IMR-90 (cell line): Measurements from ENCODE around the gene ARHGEF3. TPM values are rescaled to one million over a fixed set of nuclear protein-coding genes. Genes with fewer than 3 reads are reported as not detected.

Experiments
- ATAC-seq: fragments of 200-7000 bp; cut with Tn5 transposase; 2 replicates; pipeline ENCODE4 v1.9.1; 2020; ENCODE audit warnings: low read depth, mild to moderate bottlenecking, moderate library complexity
- BruUV-seq: library from RNA; stranded (reverse); fragments of 400-500 nt; replicated peaks from 2 replicates; lab custom pipeline; 2021; lab: Mats Ljungman, UMichigan
- CTCF ChIA-PET: fragments of 300-600 bp; formaldehyde crosslinking; extraction: SDS; loops from one replicate; lab custom pipeline; 2021; ENCODE audit warnings: antibody characterized with exemption; lab: Yijun Ruan, JAX
- POLR2A ChIA-PET: fragments of 300-600 bp; sonication (Branson Sonifier 250); formaldehyde crosslinking; loops from one replicate; lab custom pipeline; 2022; ENCODE audit warnings: antibody characterized with exemption; ENCODE audit not compliant: unreplicated experiment; lab: Charles Lee
- DNase-seq: peaks from one replicate; pipeline ENCODE4 v3.0.0; 2013
- H2AFZ ChIP-seq: replicated peaks from 2 replicates; pipeline ENCODE3; 2013; ENCODE audit warnings: low read length, mild to moderate bottlenecking; ENCODE audit not compliant: poor library complexity
- H2AK5ac ChIP-seq: 2 replicates; pipeline ENCODE4 v1.6.1; 2013; ENCODE audit warnings: low read depth, low read length, inconsistent platforms
- H2AK9ac ChIP-seq: replicated peaks from 2 replicates; pipeline ENCODE3; 2013; ENCODE audit warnings: mild to moderate bottlenecking, low read depth, low read length, moderate library complexity; ENCODE audit not compliant: poor library complexity
- H2BK120ac ChIP-seq: 2 replicates; pipeline ENCODE4 v1.6.1; 2013; ENCODE audit warnings: low read depth, low read length, inconsistent platforms
- H2BK15ac ChIP-seq: 3 replicates; pipeline ENCODE4 v1.6.1; 2013; ENCODE audit warnings: low read depth, low read length, inconsistent platforms
- H2BK20ac ChIP-seq: 2 replicates; pipeline ENCODE4 v1.6.1; 2013; ENCODE audit warnings: low read depth, mild to moderate bottlenecking, inconsistent platforms, low read length, moderate library complexity
- H2BK5ac ChIP-seq: 2 replicates; pipeline ENCODE4 v1.6.1; 2013; ENCODE audit warnings: mild to moderate bottlenecking, low read depth, low read length, inconsistent platforms; ENCODE audit not compliant: poor library complexity, severe bottlenecking
- H3K14ac ChIP-seq: replicated peaks from 2 replicates; pipeline ENCODE4 v1.6.1; 2013; ENCODE audit warnings: low read depth, low read length, inconsistent platforms
- H3K18ac ChIP-seq: 2 replicates; pipeline ENCODE4 v1.6.1; 2013; ENCODE audit warnings: low read depth, low read length, control low read depth
- H3K23ac ChIP-seq: 2 replicates; pipeline ENCODE4 v1.6.1; 2013; ENCODE audit warnings: low read depth, low read length, inconsistent platforms
- H3K27ac ChIP-seq: 2 replicates; pipeline ENCODE4 v1.5.1; 2013; ENCODE audit warnings: mild to moderate bottlenecking, control low read depth, low read length; ENCODE audit not compliant: insufficient read depth
- H3K27me3 ChIP-seq: 2 replicates; pipeline ENCODE4 v1.6.1; 2013; ENCODE audit warnings: low read length; ENCODE audit not compliant: control insufficient read depth, insufficient read depth
- H3K36me3 ChIP-seq: 2 replicates; pipeline ENCODE4 v1.6.1; 2013; ENCODE audit warnings: low read length, mixed read lengths; ENCODE audit not compliant: control insufficient read depth, insufficient read depth
- H3K4ac ChIP-seq: 2 replicates; pipeline ENCODE4 v1.6.1; 2013; ENCODE audit warnings: low read depth, low read length, inconsistent platforms
- H3K4me1 ChIP-seq: 2 replicates; pipeline ENCODE4 v1.6.1; 2013; ENCODE audit warnings: low read length, mixed read lengths; ENCODE audit not compliant: control insufficient read depth, insufficient read depth
- H3K4me2 ChIP-seq: 2 replicates; pipeline ENCODE4 v1.6.1; 2013; ENCODE audit warnings: low read depth, mild to moderate bottlenecking, control low read depth, low read length, moderate library complexity
- H3K4me3 ChIP-seq: 2 replicates; pipeline ENCODE4 v1.5.1; 2013; ENCODE audit warnings: low read depth, mild to moderate bottlenecking, control low read depth, low read length, moderate library complexity; ENCODE audit not compliant: insufficient read depth
- H3K56ac ChIP-seq: 2 replicates; pipeline ENCODE4 v1.6.1; 2013; ENCODE audit warnings: low read length, inconsistent platforms; ENCODE audit not compliant: insufficient read depth; ENCODE audit errors: extremely low read depth
- H3K79me1 ChIP-seq, 2 experiments: 2 replicates each; pipeline ENCODE4 v1.6.1; 2013; ENCODE audit warnings: low read length in 2 of 2, inconsistent platforms in 1 of 2, low read depth in 1 of 2
- H3K9ac ChIP-seq: 2 replicates; pipeline ENCODE4 v1.6.1; 2013; ENCODE audit warnings: low read depth, low read length, control low read depth
- H3K9me1 ChIP-seq: 2 replicates; pipeline ENCODE4 v1.6.1; 2013; ENCODE audit warnings: low read length, inconsistent platforms; ENCODE audit not compliant: insufficient read depth
- H3K9me3 ChIP-seq: 2 replicates; pipeline ENCODE4 v1.6.1; 2013; ENCODE audit warnings: low read length; ENCODE audit not compliant: control insufficient read depth, insufficient read depth
- H4K20me1 ChIP-seq: 2 replicates; pipeline ENCODE4 v1.6.1; 2013; ENCODE audit warnings: low read length, inconsistent platforms; ENCODE audit not compliant: insufficient read depth
- H4K5ac ChIP-seq: 2 replicates; pipeline ENCODE4 v1.6.1; 2013; ENCODE audit warnings: mild to moderate bottlenecking, low read depth, low read length, control low read depth
- H4K8ac ChIP-seq, 2 experiments: 2 replicates each; pipeline ENCODE4 v1.6.1; 2013; ENCODE audit warnings: low read depth in 2 of 2, low read length in 2 of 2, control low read depth in 1 of 2, inconsistent platforms in 1 of 2
- H4K91ac ChIP-seq: 2 replicates; pipeline ENCODE4 v1.6.1; 2013; ENCODE audit warnings: low read depth, low read length, inconsistent platforms; ENCODE audit not compliant: insufficient read depth
- BHLHE40 ChIP-seq: fragments of 150-350 bp; IDR thresholded peaks from 2 replicates; pipeline ENCODE4 v1.6.1; 2016; ENCODE audit warnings: mild to moderate bottlenecking, low read depth, low read length
- CEBPB ChIP-seq: IDR thresholded peaks from 2 replicates; pipeline ENCODE4 v1.6.1; 2012; ENCODE audit warnings: low read depth, low read length, improper control_type of control experiment
- CHD1 ChIP-seq: IDR thresholded peaks from 2 replicates; pipeline ENCODE4 v1.6.1; 2012; ENCODE audit warnings: low read depth, low read length, improper control_type of control experiment
- CTCF ChIP-seq: conservative IDR thresholded peaks from 2 replicates; pipeline ENCODE4 v1.5.1; 2012; ENCODE audit warnings: mild to moderate bottlenecking, low read depth, low read length, improper control_type of control experiment
- ELK1 ChIP-seq: fragments of 150-350 bp; IDR thresholded peaks from 2 replicates; pipeline ENCODE4 v1.6.1; 2016; ENCODE audit warnings: low read depth, mild to moderate bottlenecking, low read length, moderate library complexity, borderline replicate concordance
- FOS ChIP-seq: fragments of 150-350 bp; IDR thresholded peaks from 2 replicates; pipeline ENCODE4 v1.6.1; 2016; ENCODE audit warnings: low read depth, low read length
- MAFK ChIP-seq: IDR thresholded peaks from 2 replicates; pipeline ENCODE4 v1.6.1; 2012; ENCODE audit warnings: low read depth, low read length, improper control_type of control experiment
- MAZ ChIP-seq: IDR thresholded peaks from 2 replicates; pipeline ENCODE4 v1.6.1; 2012; ENCODE audit warnings: low read depth, mild to moderate bottlenecking, low read length, improper control_type of control experiment, moderate library complexity, borderline replicate concordance
- MXI1 ChIP-seq: IDR thresholded peaks from 2 replicates; pipeline ENCODE4 v1.6.1; 2012; ENCODE audit warnings: low read depth, mild to moderate bottlenecking, low read length, moderate library complexity, borderline replicate concordance
- NFE2L2 ChIP-seq: fragments of 150-350 bp; IDR thresholded peaks from 2 replicates; pipeline ENCODE4 v1.6.1; 2016; ENCODE audit warnings: low read depth, mild to moderate bottlenecking, low read length
- RAD21 ChIP-seq: IDR thresholded peaks from 2 replicates; pipeline ENCODE4 v1.6.1; 2012; ENCODE audit warnings: low read length, improper control_type of control experiment
- RCOR1 ChIP-seq: IDR thresholded peaks from 2 replicates; pipeline ENCODE4 v1.6.1; 2012; ENCODE audit warnings: mild to moderate bottlenecking, low read length, improper control_type of control experiment; ENCODE audit not compliant: insufficient replicate concordance
- RFX5 ChIP-seq: IDR thresholded peaks from 2 replicates; pipeline ENCODE4 v1.8.0; 2012; ENCODE audit warnings: low read depth, mild to moderate bottlenecking, low read length, moderate library complexity
- SMC3 ChIP-seq: fragments of 150-350 bp; IDR thresholded peaks from 2 replicates; pipeline ENCODE4 v1.6.1; 2016; ENCODE audit warnings: low read depth, mild to moderate bottlenecking, antibody characterized with exemption, low read length, moderate library complexity
- WGBS, 2 experiments: methylation state at CpG; one replicate each; pipeline versions ENCODE4 v1.1.5 to v1.1.7; 2013; ENCODE audit warnings: missing lambda C conversion rate in 2 of 2; ENCODE audit not compliant: insufficient read length in 1 of 2; ENCODE audit errors: extremely low coverage in 2 of 2; 5-methylcytosine and 5-hydroxymethylcytosine counted together
- dilution Hi-C: fragments of 300-500 bp; cut with HindIII; formaldehyde crosslinking; loops from one replicate; pipeline ENCODE4 v1.14.3; 2018; ENCODE audit warnings: low sequenced_read_pairs; ENCODE audit not compliant: unreplicated experiment
- in situ Hi-C: fragments of 300-500 bp; cut with MboI; formaldehyde crosslinking; loops from 3 replicates; pipeline ENCODE4 v1.14.3; 2019; ENCODE audit warnings: low sequenced_read_pairs, inconsistent platforms, mixed read lengths
- intact Hi-C: fragments of 100-400 bp; cut with micrococcal nuclease; formaldehyde crosslinking; loops from 2 replicates; pipeline ENCODE4 v1.10.0; 2022
- polyA plus RNA-seq, 3 experiments: library from polyadenylated mRNA; depleted of rRNA; stranded (reverse); fragments of >200 nt; gene quantifications; 2 replicates each; pipeline ENCODE4 v1.2.3, GENCODE V29; 2012; ENCODE audit warnings: low replicate concordance in 1 of 3
- total RNA-seq: library from RNA; depleted of rRNA; stranded (reverse); fragments of >200 nt; gene quantifications from 2 replicates; pipeline ENCODE4 v1.2.3, GENCODE V29; 2012
- TF ChIP-seq, protein P1 (sequence below): fragments of 150-350 bp; IDR thresholded peaks from 2 replicates; pipeline ENCODE4 v1.6.1; 2017; ENCODE audit warnings: mild to moderate bottlenecking, antibody characterized with exemption, low read length, low read depth

The ARHGEF3 gene
- total and polyA plus RNA-seq, 2 of the 4 experiments (the other 2 are of a cell fraction), result 2.1 to 2.3 TPM

- Histone ChIP-seq H3K18ac (no peak overlapping the region), H2BK120ac (no peak overlapping the region), H3K4ac (no peak overlapping the region), H4K8ac (no peak overlapping the region), H3K9me3 (no peaks in the 10 kb centered on the region), H4K91ac (no peak overlapping the region), H3K4me2 (no peak overlapping the region), H3K9ac (no peak overlapping the region), H2AFZ (no peak overlapping the region), H3K56ac (no peak overlapping the region), H2AK5ac (no peak overlapping the region), H3K27me3 (peaks cover 2% of the 10 kb centered on the region; the same call in 1 of the 2 replicates), H2AK9ac (no peak overlapping the region), H3K23ac (no peak overlapping the region), H3K36me3 (no peaks in the 10 kb centered on the region), H3K14ac (no peak overlapping the region), H3K27ac (no peak overlapping the region), H2BK5ac (no peak overlapping the region), H2BK20ac (no peak overlapping the region), H2BK15ac (no peak overlapping the region), H4K5ac (no peak overlapping the region), H3K4me1 (no peaks in the 10 kb centered on the region; the same call in 1 of the 2 replicates), H3K79me1 (no peaks in the 10 kb centered on the region), H3K9me1 (peaks cover 3% of the 10 kb centered on the region; the same call in 1 of the 2 replicates), H4K20me1 (no peaks in the 10 kb centered on the region), H3K4me3 (no peak overlapping the region)
- WGBS, 2 experiments, result no CpG with 5 or more reads among the region's 4 CpGs
- in situ Hi-C loops (no loop called here), intact Hi-C loops (no loop called here), dilution Hi-C loops (no loop called here)
- no TSS peak for BruUV-seq
- POLR2A ChIA-PET, result no interaction called here
- ATAC-seq (no peak), DNase-seq (no peak)
- CTCF ChIA-PET, result interaction anchor here (0.6 to 1.6 kb wide), 3 partner anchors 9 to 165 kb away, joined by 3 to 5 read pairs (median 4); no protein-coding TSS in a partner anchor
- no peak for TF ChIP-seq CTCF
- TF ChIP-seq FOS, result no peak
- no peak for TF ChIP-seq ELK1
- no peak for TF ChIP-seq MAFK
- TF ChIP-seq RCOR1, result no peak
- no peak for TF ChIP-seq SMC3
- no peak for TF ChIP-seq CHD1
- TF ChIP-seq, protein P1, sequence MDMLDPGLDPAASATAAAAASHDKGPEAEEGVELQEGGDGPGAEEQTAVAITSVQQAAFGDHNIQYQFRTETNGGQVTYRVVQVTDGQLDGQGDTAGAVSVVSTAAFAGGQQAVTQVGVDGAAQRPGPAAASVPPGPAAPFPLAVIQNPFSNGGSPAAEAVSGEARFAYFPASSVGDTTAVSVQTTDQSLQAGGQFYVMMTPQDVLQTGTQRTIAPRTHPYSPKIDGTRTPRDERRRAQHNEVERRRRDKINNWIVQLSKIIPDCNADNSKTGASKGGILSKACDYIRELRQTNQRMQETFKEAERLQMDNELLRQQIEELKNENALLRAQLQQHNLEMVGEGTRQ, result no peak
- no peak for TF ChIP-seq RFX5
- no peak for TF ChIP-seq MAZ
- no peak for TF ChIP-seq RAD21
- no peak for TF ChIP-seq MXI1
- TF ChIP-seq CEBPB, result no peak
- TF ChIP-seq BHLHE40, result no peak
- TF ChIP-seq NFE2L2, result no peak
Measured at GRCh38 chr3:56823984-56824703, 22.4 kb upstream of the ARHGEF3 start.
